ENCODE data around the gene KCNT2.

DNA sequence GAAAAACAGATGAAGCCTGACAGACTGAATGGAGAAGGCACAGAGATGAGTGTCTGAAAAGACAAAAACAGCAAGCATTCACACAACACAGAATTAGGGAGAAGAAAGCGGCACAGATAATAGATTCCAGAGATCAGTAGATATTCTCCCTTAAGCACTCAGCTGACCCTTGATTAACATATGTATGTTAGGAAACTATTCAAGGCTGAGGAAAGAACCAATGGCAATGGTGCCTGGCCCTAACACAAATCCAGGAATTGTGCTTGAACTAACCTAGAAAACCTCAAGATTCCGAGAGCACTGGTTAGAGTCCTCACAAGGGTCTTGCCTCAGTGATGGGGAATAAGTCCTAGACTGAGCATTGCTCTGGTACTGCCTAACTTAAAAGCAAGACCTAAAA, 30.9 kb downstream of the KCNT2 start:
- TF ChIP-seq EGR1 (IDR thresholded peaks at IDR 0.05; ENCODE audit: low read depth) = no peak
- TF ChIP-seq EZH2 (IDR thresholded peaks at IDR 0.05) = no peak
- TF ChIP-seq, protein P1, sequence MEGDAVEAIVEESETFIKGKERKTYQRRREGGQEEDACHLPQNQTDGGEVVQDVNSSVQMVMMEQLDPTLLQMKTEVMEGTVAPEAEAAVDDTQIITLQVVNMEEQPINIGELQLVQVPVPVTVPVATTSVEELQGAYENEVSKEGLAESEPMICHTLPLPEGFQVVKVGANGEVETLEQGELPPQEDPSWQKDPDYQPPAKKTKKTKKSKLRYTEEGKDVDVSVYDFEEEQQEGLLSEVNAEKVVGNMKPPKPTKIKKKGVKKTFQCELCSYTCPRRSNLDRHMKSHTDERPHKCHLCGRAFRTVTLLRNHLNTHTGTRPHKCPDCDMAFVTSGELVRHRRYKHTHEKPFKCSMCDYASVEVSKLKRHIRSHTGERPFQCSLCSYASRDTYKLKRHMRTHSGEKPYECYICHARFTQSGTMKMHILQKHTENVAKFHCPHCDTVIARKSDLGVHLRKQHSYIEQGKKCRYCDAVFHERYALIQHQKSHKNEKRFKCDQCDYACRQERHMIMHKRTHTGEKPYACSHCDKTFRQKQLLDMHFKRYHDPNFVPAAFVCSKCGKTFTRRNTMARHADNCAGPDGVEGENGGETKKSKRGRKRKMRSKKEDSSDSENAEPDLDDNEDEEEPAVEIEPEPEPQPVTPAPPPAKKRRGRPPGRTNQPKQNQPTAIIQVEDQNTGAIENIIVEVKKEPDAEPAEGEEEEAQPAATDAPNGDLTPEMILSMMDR (IDR thresholded peaks at IDR 0.05 in 2 of 3, conservative IDR thresholded peaks at IDR 0.05 in 1 of 3; ENCODE audit: borderline replicate concordance in 1 of 3, insufficient read depth in 1 of 3, low read depth in 2 of 3, low read length in 2 of 3) = no peak
- TF ChIP-seq, protein P2, sequence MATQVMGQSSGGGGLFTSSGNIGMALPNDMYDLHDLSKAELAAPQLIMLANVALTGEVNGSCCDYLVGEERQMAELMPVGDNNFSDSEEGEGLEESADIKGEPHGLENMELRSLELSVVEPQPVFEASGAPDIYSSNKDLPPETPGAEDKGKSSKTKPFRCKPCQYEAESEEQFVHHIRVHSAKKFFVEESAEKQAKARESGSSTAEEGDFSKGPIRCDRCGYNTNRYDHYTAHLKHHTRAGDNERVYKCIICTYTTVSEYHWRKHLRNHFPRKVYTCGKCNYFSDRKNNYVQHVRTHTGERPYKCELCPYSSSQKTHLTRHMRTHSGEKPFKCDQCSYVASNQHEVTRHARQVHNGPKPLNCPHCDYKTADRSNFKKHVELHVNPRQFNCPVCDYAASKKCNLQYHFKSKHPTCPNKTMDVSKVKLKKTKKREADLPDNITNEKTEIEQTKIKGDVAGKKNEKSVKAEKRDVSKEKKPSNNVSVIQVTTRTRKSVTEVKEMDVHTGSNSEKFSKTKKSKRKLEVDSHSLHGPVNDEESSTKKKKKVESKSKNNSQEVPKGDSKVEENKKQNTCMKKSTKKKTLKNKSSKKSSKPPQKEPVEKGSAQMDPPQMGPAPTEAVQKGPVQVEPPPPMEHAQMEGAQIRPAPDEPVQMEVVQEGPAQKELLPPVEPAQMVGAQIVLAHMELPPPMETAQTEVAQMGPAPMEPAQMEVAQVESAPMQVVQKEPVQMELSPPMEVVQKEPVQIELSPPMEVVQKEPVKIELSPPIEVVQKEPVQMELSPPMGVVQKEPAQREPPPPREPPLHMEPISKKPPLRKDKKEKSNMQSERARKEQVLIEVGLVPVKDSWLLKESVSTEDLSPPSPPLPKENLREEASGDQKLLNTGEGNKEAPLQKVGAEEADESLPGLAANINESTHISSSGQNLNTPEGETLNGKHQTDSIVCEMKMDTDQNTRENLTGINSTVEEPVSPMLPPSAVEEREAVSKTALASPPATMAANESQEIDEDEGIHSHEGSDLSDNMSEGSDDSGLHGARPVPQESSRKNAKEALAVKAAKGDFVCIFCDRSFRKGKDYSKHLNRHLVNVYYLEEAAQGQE (IDR thresholded peaks at IDR 0.05; ENCODE audit: low read depth) = no peak
- no peak for TF ChIP-seq POLR2A (IDR thresholded peaks at IDR 0.05; ENCODE audit: borderline replicate concordance, extremely low read depth, insufficient read depth, insufficient read length)
- no peak for TF ChIP-seq SIN3A (IDR thresholded peaks at IDR 0.05; ENCODE audit: low read depth)
- no peak for TF ChIP-seq FOSL1 (IDR thresholded peaks at IDR 0.05; ENCODE audit: low read depth)
- TF ChIP-seq EZH2phosphoT487 (IDR thresholded peaks at IDR 0.05; ENCODE audit: borderline replicate concordance) = no peak
- TF ChIP-seq POLR2AphosphoS5 (IDR thresholded peaks at IDR 0.05; ENCODE audit: low read depth, low read length) = no peak
- TF ChIP-seq SP1 (IDR thresholded peaks at IDR 0.05; ENCODE audit: low read depth) = no peak
- TF ChIP-seq ZFX (IDR thresholded peaks at IDR 0.05) = no peak
- no peak for TF ChIP-seq RAD21 (IDR thresholded peaks at IDR 0.05; ENCODE audit: low read depth)
- no peak for TF ChIP-seq TCF7L2 (IDR thresholded peaks at IDR 0.05; ENCODE audit: borderline replicate concordance, extremely low read depth, insufficient read depth, insufficient read length)

All from HCT116 (cell line).